HG03103 (cell line): ENCODE data around the gene ERBIN.
"Not testable (repeated sequence)": the region's sequence is repeated elsewhere in the genome, so short reads cannot be mapped to it uniquely, and the experiment has no call there.

ENCODE experiments used
- ATAC-seq: cut with Tn5 transposase; IDR thresholded peaks from one replicate; pipeline ENCODE4 v1.9.1; 2021; ENCODE audit warnings: low read depth; ENCODE audit not compliant: unreplicated experiment

ERBIN gene

GRCh38 chr5:65952259-65952658 lies 25.9 kb downstream of the ERBIN start:
- no peak for ATAC-seq

GRCh38 chr5:65954200-65954599 lies 27.8 kb downstream of the ERBIN start:
- ATAC-seq: no peak

- ATAC-seq: no peak
Observed at GRCh38 chr5:65955746-65956145, 29.4 kb downstream of the ERBIN start.

GRCh38 chr5:65957703-65958102 lies 31.3 kb downstream of the ERBIN start:
- ATAC-seq: not testable (repeated sequence)

GRCh38 chr5:65961633-65962032 lies 35.3 kb downstream of the ERBIN start:
- no peak for ATAC-seq

GRCh38 chr5:65967288-65968066 lies 41.1 kb downstream of the ERBIN start:
- no peak for ATAC-seq

- no peak for ATAC-seq
Observed at GRCh38 chr5:65969539-65970393, 43.4 kb downstream of the ERBIN start.

- ATAC-seq: no peak
Observed at GRCh38 chr5:65970481-65971367, 44.3 kb downstream of the ERBIN start.

GRCh38 chr5:65971643-65972042 lies 45.3 kb downstream of the ERBIN start:
- no peak for ATAC-seq

GRCh38 chr5:65972896-65973295 lies 46.5 kb downstream of the ERBIN start:
- not testable (repeated sequence) for ATAC-seq

GRCh38 chr5:65978251-65978650 lies 51.9 kb downstream of the ERBIN start:
- ATAC-seq: no peak

GRCh38 chr5:65981548-65981947 lies 55.2 kb downstream of the ERBIN start:
- no peak for ATAC-seq

- no peak for ATAC-seq
Observed at GRCh38 chr5:65981969-65982619, 55.7 kb downstream of the ERBIN start.

GRCh38 chr5:65982635-65983034 lies 56.3 kb downstream of the ERBIN start:
- ATAC-seq: no peak

- ATAC-seq: no peak
Observed at GRCh38 chr5:65984098-65984885, 57.9 kb downstream of the ERBIN start.

GRCh38 chr5:65986050-65986451 lies 59.7 kb downstream of the ERBIN start:
- ATAC-seq: no peak

GRCh38 chr5:65986796-65987195 lies 60.4 kb downstream of the ERBIN start:
- ATAC-seq: no peak

- ATAC-seq: no peak
Observed at GRCh38 chr5:65987982-65988381, 61.6 kb downstream of the ERBIN start.

- no peak for ATAC-seq
Observed at GRCh38 chr5:65989158-65989557, 62.8 kb downstream of the ERBIN start.
